Neural crest cell (in vitro differentiated cells): ENCODE measurements around the gene MBD6. TPM values are rescaled to one million over a fixed set of nuclear protein-coding genes. Genes with fewer than 3 reads are reported as not detected.

Experiments used
- DNase-seq: peaks from one replicate; pipeline ENCODE4 v3.0.0; 2021; ENCODE audit warnings: low read depth, mixed read lengths, low spot score
- H3K27ac Mint-ChIP-seq: one replicate; pipeline ENCODE4 v1.8.0; 2021; ENCODE audit warnings: mild to moderate bottlenecking, mixed read lengths; ENCODE audit not compliant: unreplicated experiment
- H3K27me3 Mint-ChIP-seq: 2 replicates; pipeline ENCODE4 v1.8.0; 2021; ENCODE audit warnings: low read depth, mild to moderate bottlenecking, mixed read lengths
- H3K36me3 Mint-ChIP-seq: 2 replicates; pipeline ENCODE4 v1.8.0; 2021; ENCODE audit warnings: low read depth, mild to moderate bottlenecking, mixed read lengths
- H3K4me1 Mint-ChIP-seq: 2 replicates; pipeline ENCODE4 v1.8.0; 2021; ENCODE audit warnings: mixed read lengths
- H3K4me3 Mint-ChIP-seq: one replicate; pipeline ENCODE4 v1.8.0; 2021; ENCODE audit warnings: mild to moderate bottlenecking, mixed read lengths
- H3K9me3 Mint-ChIP-seq: 2 replicates; pipeline ENCODE4 v1.8.0; 2021; ENCODE audit warnings: mixed read lengths
- CTCF ChIP-seq: fragments of 200-600 bp; sonication (generic); conservative IDR thresholded peaks from 2 replicates; pipeline ENCODE4 v1.5.0; 2021; ENCODE audit warnings: antibody characterized with exemption, mild to moderate bottlenecking
- microRNA-seq: library from miRNA; unstranded; fragments of <30 nt; microRNA quantifications from one replicate; pipeline ENCODE4, GENCODE V29; 2020
- total RNA-seq: library from RNA; stranded (reverse); gene quantifications from 2 replicates; pipeline ENCODE4 v1.2.1, GENCODE V29; 2021

The MBD6 gene
- total RNA-seq, 1 donor from 2014 or later = 90.4 TPM

GRCh38 chr12:57579011-57579410 is 56.4 kb downstream of the MBD6 start:
- DNase-seq = no peak
- Mint-ChIP-seq H3K27ac (no peak overlapping the region), H3K4me1 (no peaks in the 10 kb centered on the region), H3K9me3 (no peaks in the 10 kb centered on the region), H3K27me3 (peaks cover 2% of the 10 kb centered on the region), H3K4me3 (no peak overlapping the region), H3K36me3 (no peaks in the 10 kb centered on the region)
- TF ChIP-seq CTCF = no peak

Small RNA genes within 50 kb of the gene (microRNA-seq; reads per million reads assigned to microRNA genes)
- gene MIR616 (3.6 reads per million), gene MIR6758 (1.8 reads per million)

Other genes starting within 250 kb of the MBD6 start
- 57.3 and 57.5 TPM in 2 replicates for gene R3HDM2, start 91.8 kb upstream of the MBD6 start, total RNA-seq
- 0.14 TPM in 1 of 2 replicates, not detected in the other for gene INHBC, start 88.0 kb upstream of the MBD6 start, total RNA-seq
- gene INHBE, start 67.5 kb upstream of the MBD6 start, total RNA-seq = 0.36 and 0.61 TPM in 2 replicates
- gene GLI1, start 63.0 kb upstream of the MBD6 start, total RNA-seq = 0.58 and 1.3 TPM in 2 replicates
- 0.56 and 1.0 TPM in 2 replicates for gene ARHGAP9, start 43.0 kb upstream of the MBD6 start, total RNA-seq
- 257 and 267 TPM in 2 replicates for gene MARS1, start 34.8 kb upstream of the MBD6 start, total RNA-seq
- 14.1 and 15.0 TPM in 2 replicates for gene DDIT3, start 2.3 kb upstream of the MBD6 start, total RNA-seq
- 133 and 138 TPM in 2 replicates for gene DCTN2, start 24.4 kb downstream of the MBD6 start, total RNA-seq
- 16.9 and 20.8 TPM in 2 replicates for gene KIF5A, start 27.2 kb downstream of the MBD6 start, total RNA-seq
- 15.9 and 17.3 TPM in 2 replicates for gene PIP4K2C, start 68.4 kb downstream of the MBD6 start, total RNA-seq
- gene DTX3, start 82.0 kb downstream of the MBD6 start, total RNA-seq = 74.7 and 75.6 TPM in 2 replicates
- gene ARHGEF25, start 88.6 kb downstream of the MBD6 start, total RNA-seq = 41.2 and 43.8 TPM in 2 replicates
- gene B4GALNT1, start 110.4 kb downstream of the MBD6 start, total RNA-seq = 18.6 and 19.5 TPM in 2 replicates
- 123 and 135 TPM in 2 replicates for gene OS9, start 171.3 kb downstream of the MBD6 start, total RNA-seq
- gene AGAP2, start 215.9 kb downstream of the MBD6 start, total RNA-seq = 3.9 and 4.1 TPM in 2 replicates
- gene TSPAN31, start 222.2 kb downstream of the MBD6 start, total RNA-seq = 23.5 and 26.9 TPM in 2 replicates
- gene CDK4, start 229.5 kb downstream of the MBD6 start, total RNA-seq = 332 and 333 TPM in 2 replicates
- gene MARCHF9, start 232.3 kb downstream of the MBD6 start, total RNA-seq = 16.7 and 18.8 TPM in 2 replicates
- 3.2 and 4.2 TPM in 2 replicates for gene CYP27B1, start 244.3 kb downstream of the MBD6 start, total RNA-seq
- 37.8 and 40.5 TPM in 2 replicates for gene METTL1, start 249.3 kb downstream of the MBD6 start, total RNA-seq
- gene EEF1AKMT3, start 249.8 kb downstream of the MBD6 start, total RNA-seq = 4.5 and 5.6 TPM in 2 replicates